B cell (primary cell): ENCODE measurements around the gene GBE1. TPM values are rescaled to one million over a fixed set of nuclear protein-coding genes. Genes with fewer than 3 reads are reported as not detected.

Experiments
- ATAC-seq: fragments of 200-7000 bp; cut with Tn5 transposase; one replicate; pipeline ENCODE4 v1.10.0; 2021; ENCODE audit warnings: low read depth, mild to moderate bottlenecking, moderate number of reproducible peaks, moderate library complexity
- CTCF ChIA-PET: fragments of 350-600 bp; sonication (Branson Sonifier 250); formaldehyde crosslinking; loops from one replicate; lab custom pipeline; 2021; ENCODE audit warnings: antibody characterized with exemption, inconsistent platforms; lab: Charles Lee
- POLR2A ChIA-PET: fragments of 350-600 bp; sonication (Branson Sonifier 250); formaldehyde crosslinking; loops from one replicate; lab custom pipeline; 2021; ENCODE audit warnings: antibody characterized with exemption; lab: Charles Lee
- DNase-seq: peaks from one replicate; pipeline ENCODE4 v3.0.0; 2013
- H2AFZ ChIP-seq: 2 replicates; pipeline ENCODE4 v1.6.1; 2012; ENCODE audit warnings: mild to moderate bottlenecking, low read depth, low read length; ENCODE audit not compliant: insufficient read depth, poor library complexity, severe bottlenecking
- H3K27ac ChIP-seq, 2 donors: 1 replicate in 1 of 2; 2 replicates in 1 of 2; pipeline ENCODE4 v1.5.1; 2012 to 2013; ENCODE audit warnings: low read length in 2 of 2, mild to moderate bottlenecking in 2 of 2, moderate library complexity in 1 of 2
- H3K27me3 ChIP-seq, 4 experiments: fragments of 200-600 bp in 1 of 4; sonication (generic) in 1 of 4; replicated peaks in 1 of 4; 1 replicate in 2 of 4; 2 replicates in 2 of 4; pipeline versions ENCODE4 v1.6.1 to v1.7.0; 2013 to 2016; ENCODE audit warnings: low read length in 3 of 4, mild to moderate bottlenecking in 2 of 4, mixed read lengths in 1 of 4, moderate library complexity in 1 of 4; ENCODE audit not compliant: insufficient read depth in 4 of 4, control insufficient read depth in 3 of 4; ENCODE audit errors: control extremely low read depth in 1 of 4
- H3K36me3 ChIP-seq, 2 experiments: replicated peaks in 1 of 2; 1 replicate in 1 of 2; 2 replicates in 1 of 2; pipeline versions ENCODE4 v1.6.1 to v1.7.1; 2013; ENCODE audit warnings: low read length in 1 of 2; ENCODE audit not compliant: insufficient read depth in 2 of 2, control insufficient read depth in 1 of 2; ENCODE audit errors: control extremely low read depth in 1 of 2, extremely low read depth in 1 of 2
- H3K4me1 ChIP-seq, 2 donors: fragments of 200-600 bp in 1 of 2; sonication (generic) in 1 of 2; 1 replicate in 1 of 2; 2 replicates in 1 of 2; pipeline versions ENCODE4 v1.5.1 to v1.6.1; 2013 to 2017; ENCODE audit warnings: low read length in 2 of 2; ENCODE audit not compliant: control insufficient read depth in 2 of 2, insufficient read depth in 2 of 2
- H3K4me2 ChIP-seq: replicated peaks from 2 replicates; pipeline ENCODE3; 2012; ENCODE audit warnings: mild to moderate bottlenecking, low read depth, low read length; ENCODE audit not compliant: poor library complexity, severe bottlenecking
- H3K4me3 ChIP-seq, 5 experiments: fragments of 200-600 bp in 1 of 5; sonication (generic) in 1 of 5; 1 replicate in 3 of 5; 2 replicates in 2 of 5; pipeline versions ENCODE4 v1.5.1 to v1.7.0; 2011 to 2016; ENCODE audit warnings: low read length in 4 of 5, mild to moderate bottlenecking in 4 of 5, low read depth in 2 of 5, control low read depth in 1 of 5, moderate library complexity in 1 of 5; ENCODE audit not compliant: insufficient read depth in 1 of 5; ENCODE audit errors: control extremely low read depth in 1 of 5, extremely low read depth in 1 of 5
- H3K79me2 ChIP-seq: fragments of 200-600 bp; sonication (generic); one replicate; pipeline ENCODE4 v1.6.0; 2016; ENCODE audit warnings: low read length; ENCODE audit not compliant: control insufficient read depth, insufficient read depth
- H3K9ac ChIP-seq: fragments of 200-600 bp; sonication (generic); 2 replicates; pipeline ENCODE4 v1.6.1; 2017; ENCODE audit warnings: mild to moderate bottlenecking, low read length, moderate library complexity
- H3K9me3 ChIP-seq, 3 donors: one replicate each; pipeline versions ENCODE4 v1.6.1 to v1.7.1; 2013; ENCODE audit warnings: low read length in 2 of 3; ENCODE audit not compliant: control insufficient read depth in 2 of 3, insufficient read depth in 1 of 3; ENCODE audit errors: control extremely low read depth in 1 of 3
- H4K20me1 ChIP-seq: 2 replicates; pipeline ENCODE4 v1.6.0; 2012; ENCODE audit warnings: mild to moderate bottlenecking, low read length; ENCODE audit not compliant: insufficient read depth, control insufficient read depth, poor library complexity, severe bottlenecking
- H3K27ac Mint-ChIP-seq: one replicate; pipeline ENCODE4 v1.8.0; 2021; ENCODE audit warnings: mixed read lengths
- H3K27me3 Mint-ChIP-seq: one replicate; pipeline ENCODE4 v1.8.0; 2021; ENCODE audit warnings: mixed read lengths
- H3K4me1 Mint-ChIP-seq: one replicate; pipeline ENCODE4 v1.8.0; 2021; ENCODE audit warnings: mixed read lengths
- H3K4me3 Mint-ChIP-seq: one replicate; pipeline ENCODE4 v1.8.0; 2021; ENCODE audit warnings: mixed read lengths
- H3K9me3 Mint-ChIP-seq: one replicate; pipeline ENCODE4 v1.8.0; 2022; ENCODE audit warnings: mixed read lengths; ENCODE audit not compliant: insufficient read depth
- CTCF ChIP-seq: fragments of 200-600 bp; IDR thresholded peaks from one replicate; pipeline ENCODE4 v1.8.0; 2022; ENCODE audit warnings: antibody characterized with exemption, mild to moderate bottlenecking
- EZH2 ChIP-seq: IDR thresholded peaks from 2 replicates; pipeline ENCODE4 v1.6.1; 2012; ENCODE audit warnings: borderline replicate concordance, low read depth, mild to moderate bottlenecking, moderate library complexity, low read length; ENCODE audit not compliant: insufficient read depth, poor library complexity, severe bottlenecking
- WGBS: methylation state at CpG from one replicate; pipeline ENCODE4 v1.1.5; 2013; ENCODE audit warnings: missing lambda C conversion rate; ENCODE audit not compliant: insufficient coverage; 5-methylcytosine and 5-hydroxymethylcytosine counted together
- intact Hi-C: fragments of 100-400 bp; cut with micrococcal nuclease; formaldehyde crosslinking; loops from one replicate; pipeline ENCODE4 v1.10.0; 2022
- polyA plus RNA-seq: library from polyadenylated mRNA; depleted of rRNA; stranded (reverse); fragments of >200 nt; gene quantifications from 2 replicates; pipeline ENCODE4 v1.2.3, GENCODE V29; 2012
- small RNA-seq: library from RNA; depleted of rRNA; stranded (forward); fragments of <200 nt; gene quantifications from one replicate; pipeline ENCODE3, GENCODE V24; 2012; ENCODE audit warnings: low replicate concordance, low read depth; ENCODE audit not compliant: insufficient read length
- total RNA-seq, 2 donors: library from RNA; stranded (reverse); fragments of 120-200 nt in 1 of 2; gene quantifications; 1 replicate in 1 of 2; 2 replicates in 1 of 2; pipeline versions ENCODE4 v1.2.3 to v1.2.4, GENCODE V29; 2013 to 2022

GBE1 gene
- total and polyA plus RNA-seq, 2 donors (not counting 1 experiment from before 2014, with no cell fraction given), result 3.4 to 20.8 TPM

DNA sequence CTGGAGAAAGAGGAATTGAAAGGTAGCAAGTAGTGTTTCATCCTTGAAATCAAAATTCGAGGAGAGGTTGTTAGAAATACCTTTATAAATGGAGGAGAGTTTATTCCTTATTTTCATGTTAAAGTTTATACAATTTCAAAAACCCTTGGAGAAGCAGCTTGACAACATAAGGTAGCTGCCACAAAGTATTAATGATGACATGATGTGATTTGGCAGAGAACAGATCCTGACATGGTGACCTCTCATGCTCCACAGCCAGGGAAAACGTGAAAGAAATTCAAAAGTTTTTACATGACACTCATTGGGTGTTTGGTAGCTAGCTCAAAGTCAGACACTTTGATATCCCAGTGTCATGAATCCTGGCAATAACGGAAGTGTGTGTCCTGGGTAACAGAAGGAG lies 320.8 kb downstream of the GBE1 start:
- no peak for ATAC-seq
- TF ChIP-seq CTCF (no peak), EZH2 (no peak)
- POLR2A ChIA-PET, result no interaction called here
- CTCF ChIA-PET, result no interaction called here
- H3K9me3 Mint-ChIP-seq, result peaks cover 4% of the 10 kb centered on the region
- Histone ChIP-seq H3K9me3 (no peaks in the 10 kb centered on the region), H3K9ac (no peak overlapping the region), H3K4me1 (no peaks in the 10 kb centered on the region), H2AFZ (no peak overlapping the region), H3K27ac (no peak overlapping the region), H3K4me2 (no peak overlapping the region), H3K4me3 (no peak overlapping the region), H4K20me1 (no peaks in the 10 kb centered on the region), H3K79me2 (no peaks in the 10 kb centered on the region), H3K36me3 (no peaks in the 10 kb centered on the region), H3K27me3 (peaks cover 0 to 3% (median 0%) of the 10 kb centered on the region in 4 experiments)
- no peak overlapping the region for H3K4me3 Mint-ChIP-seq
- intact Hi-C loops, result no loop called here
- WGBS, result 80% methylated on average over 1 of the region's 3 CpGs
- H3K27me3 Mint-ChIP-seq, result peaks cover 3% of the 10 kb centered on the region
- DNase-seq, result no peak
- no peak overlapping the region for H3K27ac Mint-ChIP-seq
- no peaks in the 10 kb centered on the region for H3K4me1 Mint-ChIP-seq

Small RNAs within 50 kb of the gene (small RNA-seq; reads per million reads assigned to genes)
- gene AC017015.1 (not detected), gene RNU2-28P (not detected)
